GM11168 (cell line): ENCODE measurements around the gene TMEM167B.

ENCODE experiments used
- in situ Hi-C: fragments of 300-500 bp; cut with MboI; formaldehyde crosslinking; loops from one replicate; pipeline ENCODE4 v1.12.0; 2022; ENCODE audit warnings: low sequenced_read_pairs; ENCODE audit not compliant: unreplicated experiment

Gene TMEM167B

DNA sequence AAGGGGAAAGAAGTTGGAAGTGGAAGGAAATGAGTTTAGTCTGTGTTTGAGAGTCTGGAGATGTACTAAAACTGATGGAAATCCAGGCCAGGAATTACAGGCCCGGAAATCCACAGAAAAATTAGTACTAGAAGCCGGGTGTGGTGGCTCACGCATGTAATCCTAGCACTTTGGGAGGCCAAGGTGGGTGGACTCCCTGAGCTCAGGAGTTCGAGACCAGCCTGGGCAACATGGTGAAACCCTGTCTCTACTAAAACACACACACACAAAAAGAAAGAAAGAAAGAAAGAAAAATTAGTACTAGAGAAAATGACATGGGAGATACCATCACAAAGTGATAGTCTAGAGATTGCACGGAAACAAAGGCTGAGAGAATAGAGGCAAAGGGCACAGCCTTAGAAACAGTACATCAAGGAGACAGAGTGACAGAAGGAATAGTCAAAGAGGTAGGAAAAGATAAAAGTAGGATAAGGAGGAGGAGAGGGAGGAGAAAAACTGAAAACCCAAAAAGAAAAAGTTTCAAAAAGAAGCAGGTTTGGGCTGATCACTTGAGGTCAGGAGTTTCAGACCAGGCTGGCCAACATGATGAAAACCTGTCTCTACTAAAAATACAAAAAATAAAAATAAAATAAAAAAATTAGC is 10.0 kb upstream of the TMEM167B start:
- in situ Hi-C loops = no loop called here

DNA sequence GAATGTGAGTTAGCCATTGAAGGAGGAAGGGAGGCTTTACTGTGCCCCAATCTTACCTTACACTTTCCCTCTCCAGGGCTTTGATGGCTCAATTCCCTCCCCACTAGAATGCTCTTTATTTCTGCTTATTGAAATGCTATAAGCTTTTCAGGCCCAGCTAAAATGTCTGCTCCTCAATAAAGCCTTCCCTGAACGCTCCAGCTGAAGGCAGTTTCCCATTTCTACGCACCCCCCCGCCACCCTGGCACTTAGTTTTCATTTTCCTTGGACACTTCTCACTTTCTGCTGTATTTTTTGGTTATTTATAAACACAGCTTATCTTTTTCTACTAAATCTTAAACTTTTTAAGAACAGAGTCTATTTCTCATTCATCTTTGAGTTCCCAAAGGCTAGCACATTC is 7.1 kb upstream of the TMEM167B start:
- in situ Hi-C loops = no loop called here

DNA sequence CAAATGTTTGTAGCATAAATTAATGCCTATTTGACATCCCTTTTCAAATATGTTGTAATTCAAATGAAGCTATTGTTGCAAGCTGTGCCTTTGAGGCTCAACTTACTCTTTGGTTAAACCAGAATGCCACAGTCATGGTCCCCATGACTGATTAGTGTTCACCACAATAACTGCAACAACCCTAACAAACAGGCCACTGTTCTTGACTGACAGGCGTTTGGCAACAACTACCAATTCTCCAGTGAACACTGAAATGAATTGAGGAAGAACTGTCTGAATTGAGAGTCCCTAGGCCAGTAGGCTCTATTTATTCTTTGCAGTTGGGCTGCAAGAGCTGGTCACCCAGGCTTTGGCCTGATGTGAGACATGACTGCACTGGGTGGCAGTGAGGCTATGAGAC is 6.6 kb upstream of the TMEM167B start:
- in situ Hi-C loops = no loop called here

DNA sequence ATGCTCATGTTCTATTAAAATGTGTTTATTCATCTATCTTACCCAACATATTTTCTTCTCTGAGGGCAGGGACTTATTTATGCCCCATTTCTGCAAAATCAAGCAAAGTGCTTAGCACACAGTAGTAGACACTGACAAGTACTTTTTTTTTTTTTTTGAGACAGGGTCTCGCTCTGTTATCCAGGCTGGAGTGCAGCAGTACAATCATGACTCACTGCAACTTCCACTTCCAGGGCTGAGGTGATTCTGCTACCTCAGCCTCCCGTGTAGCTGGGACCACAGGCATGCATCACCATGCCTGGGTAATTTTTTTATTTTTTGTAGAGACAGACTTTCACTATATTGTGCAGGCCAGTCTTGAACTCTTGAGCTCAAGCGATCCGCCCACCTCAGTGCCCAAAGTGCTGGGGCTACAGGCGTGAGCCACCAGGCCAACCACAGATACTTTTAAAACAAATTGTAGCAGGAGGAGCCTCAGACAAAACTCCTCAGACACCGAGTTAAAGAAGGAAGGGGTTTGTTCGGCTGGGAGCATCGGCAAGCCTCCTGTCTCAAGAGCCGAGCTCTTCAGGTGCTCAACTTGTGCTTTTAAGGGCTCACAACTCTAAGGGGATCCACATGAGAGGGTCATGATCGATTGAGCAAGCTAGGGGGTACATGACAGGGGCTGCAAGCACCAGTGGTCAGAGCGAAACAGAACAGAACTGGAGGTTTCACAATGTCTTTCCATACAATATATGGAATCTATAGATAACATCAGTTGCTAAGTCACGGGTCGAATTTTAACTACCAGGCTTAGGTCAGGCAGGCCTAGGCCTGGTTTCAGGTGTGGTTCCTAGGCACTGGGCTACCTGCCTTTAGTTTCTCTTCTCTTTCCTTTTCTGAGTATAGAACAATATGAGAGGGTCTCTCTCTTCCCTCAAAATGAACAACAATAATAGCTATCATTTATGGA is 5.7 kb upstream of the TMEM167B start:
- in situ Hi-C loops = no loop called here

DNA sequence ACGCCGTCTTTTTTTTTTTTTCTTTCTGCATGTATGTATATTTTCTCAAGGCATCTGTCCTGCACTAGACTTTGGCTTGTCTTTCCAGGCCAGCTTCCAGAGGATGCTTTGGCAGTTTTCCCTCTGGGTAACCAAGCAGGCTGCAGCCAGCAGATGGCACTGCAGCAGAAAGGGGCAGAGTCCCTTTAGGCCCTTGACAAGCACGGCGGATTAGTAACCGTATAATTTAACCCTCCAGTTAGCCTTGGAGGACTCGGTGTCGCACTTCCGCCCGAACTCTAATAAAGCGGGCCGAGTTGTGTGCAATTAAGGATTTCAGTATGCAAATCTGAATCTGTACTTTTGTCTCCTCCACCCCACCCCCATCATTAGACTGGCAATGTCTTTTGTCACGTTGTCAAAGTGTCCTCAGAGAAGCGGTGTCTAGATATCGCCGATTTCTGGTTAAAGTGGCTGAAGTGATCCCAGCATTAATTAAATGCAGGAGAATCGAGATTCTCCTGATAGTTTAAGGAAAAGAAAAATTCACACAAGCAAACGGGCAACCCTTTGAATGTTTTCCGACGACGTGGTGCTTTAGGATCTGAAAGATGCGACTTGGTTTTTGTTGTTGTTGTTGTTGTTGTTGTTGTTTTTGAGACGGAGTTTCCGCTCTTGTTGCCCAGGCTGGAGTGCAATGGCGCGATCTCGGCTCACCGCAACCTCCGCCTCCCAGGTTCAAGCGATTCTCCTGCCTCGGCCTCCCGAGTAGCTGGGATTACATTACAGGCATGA is 1.1 kb upstream of the TMEM167B start:
- in situ Hi-C loops = no loop called here

DNA sequence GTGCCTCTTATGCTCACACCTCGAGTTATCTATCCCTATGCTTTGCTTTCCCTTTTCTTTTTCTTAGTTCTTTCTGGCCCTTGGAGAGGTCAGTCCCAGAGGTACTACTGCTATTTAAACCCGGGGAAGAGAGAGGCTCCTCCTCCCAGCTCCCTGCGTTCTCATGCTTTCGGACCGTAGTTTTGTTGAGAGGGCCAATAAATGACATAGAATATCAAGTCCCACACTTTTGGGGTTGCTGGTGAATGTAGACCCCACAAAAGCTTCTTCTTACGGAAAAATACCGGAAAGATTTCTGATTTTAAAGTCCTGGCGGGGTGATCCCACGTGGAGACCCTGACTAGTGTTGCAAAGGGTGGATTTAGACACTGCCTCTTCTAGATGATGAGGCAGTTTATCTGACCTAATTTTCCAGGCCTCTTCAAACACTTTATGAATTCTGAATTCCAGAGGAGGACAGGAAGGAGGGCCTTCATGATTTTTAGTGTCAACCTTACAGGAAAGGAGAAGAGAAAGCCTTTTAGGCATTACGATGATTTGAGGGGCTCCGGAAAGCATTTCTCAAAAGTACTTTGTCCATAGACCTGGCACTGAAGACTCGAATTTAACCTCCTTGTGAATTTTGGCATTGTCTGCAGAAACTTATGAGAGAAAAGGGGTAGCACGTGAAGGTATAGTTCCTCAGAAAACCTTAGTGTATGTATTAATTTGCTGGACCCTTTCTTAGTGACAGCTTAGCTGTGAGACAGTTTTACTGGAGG is 694 bp downstream of the TMEM167B start:
- in situ Hi-C loops = no loop called here

DNA sequence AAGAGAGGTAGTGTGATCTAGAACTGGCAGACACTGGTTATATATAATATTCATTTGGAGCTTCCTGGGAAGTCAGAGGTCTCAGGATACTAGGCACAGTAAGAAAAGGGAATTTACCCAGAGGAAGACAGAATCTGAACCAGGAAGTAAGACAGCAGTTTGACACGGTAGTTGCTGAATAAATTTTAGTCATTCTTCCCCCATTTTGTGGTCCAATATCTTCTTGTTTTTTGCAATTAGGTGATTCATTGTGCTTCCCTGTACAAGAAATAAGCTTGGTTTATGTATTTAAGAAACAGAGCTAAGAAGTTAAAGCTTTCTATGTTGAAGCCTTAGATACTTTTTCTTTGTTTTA is 1.3 kb downstream of the TMEM167B start:
- in situ Hi-C loops = no loop called here

DNA sequence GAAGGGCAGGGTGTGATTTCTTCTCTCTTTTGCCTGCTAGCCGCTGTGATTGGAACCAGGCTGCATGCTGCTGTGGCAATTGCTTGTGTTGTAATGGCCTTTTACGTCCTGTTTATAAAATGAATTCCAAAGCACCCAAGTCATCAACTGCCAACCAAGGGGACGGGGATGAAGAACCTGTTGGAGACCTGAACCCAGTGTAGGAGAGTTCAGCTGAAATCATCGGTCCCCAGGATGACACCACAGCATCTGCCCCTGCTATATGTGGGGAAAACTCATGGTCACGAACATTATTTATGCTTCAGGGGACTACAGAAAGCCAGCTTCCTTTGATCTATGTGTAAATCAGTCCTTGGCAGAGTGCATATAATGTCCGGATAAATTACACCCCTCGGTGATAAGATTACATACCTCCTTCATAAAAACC is 3.8 kb downstream of the TMEM167B start:
- in situ Hi-C loops = no loop called here

DNA sequence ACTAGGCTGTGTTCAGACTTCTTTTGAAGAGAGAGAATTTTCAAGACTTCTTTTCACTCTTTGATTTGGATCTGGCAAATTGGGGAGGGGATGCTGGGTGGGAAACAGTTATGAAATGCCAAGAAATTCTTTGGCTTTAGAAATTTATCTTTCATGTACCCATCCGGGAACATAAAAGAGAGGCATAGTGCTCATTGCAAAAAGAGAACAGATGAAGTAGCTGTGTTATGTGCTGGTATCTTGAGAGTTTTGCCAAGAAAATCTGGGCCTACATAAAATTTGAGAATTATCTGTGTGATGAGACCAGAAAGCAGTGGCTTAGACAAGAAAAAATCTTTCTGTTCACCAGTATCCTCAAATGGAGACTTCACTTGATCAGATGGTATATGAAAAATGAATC is 4.3 kb downstream of the TMEM167B start:
- in situ Hi-C loops = no loop called here

DNA sequence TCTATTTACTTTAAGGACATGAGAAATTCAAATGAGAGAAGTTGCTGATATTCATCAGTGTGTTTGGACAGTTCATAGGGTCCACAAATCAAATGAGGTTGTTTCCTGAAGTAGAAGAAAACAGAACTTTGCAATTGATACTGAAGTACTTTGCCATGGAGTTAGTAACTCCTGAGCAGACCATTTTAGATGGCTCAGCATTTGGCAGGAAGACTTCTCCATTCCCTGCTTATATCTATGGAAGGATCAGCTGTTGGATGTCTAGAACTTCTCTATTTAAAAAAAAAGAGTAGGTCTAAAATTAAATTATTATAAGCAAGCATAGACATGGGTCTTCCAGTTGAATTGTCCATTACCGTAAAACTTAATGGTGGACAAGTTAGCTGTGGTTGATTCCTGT is 5.1 kb downstream of the TMEM167B start:
- in situ Hi-C loops = no loop called here

DNA sequence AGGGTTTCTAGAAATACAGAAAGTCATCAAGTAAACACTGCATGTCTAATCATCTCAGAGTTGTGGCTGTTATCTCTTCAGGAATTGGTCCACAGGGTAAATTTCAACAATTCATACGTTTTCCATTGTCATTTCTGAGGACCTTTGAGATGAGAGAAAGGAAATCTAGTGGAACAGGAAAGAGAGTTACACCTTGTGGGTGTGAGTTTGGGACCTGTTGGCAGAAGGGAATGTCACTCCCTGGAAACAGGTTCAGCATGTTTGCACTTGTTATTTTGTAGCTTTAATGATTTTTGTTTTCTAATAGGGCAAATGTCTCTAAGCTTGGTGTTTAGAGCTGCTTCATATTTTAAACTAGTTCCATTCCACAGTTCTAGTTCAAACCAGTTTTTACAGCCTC is 5.6 kb downstream of the TMEM167B start:
- in situ Hi-C loops = no loop called here

DNA sequence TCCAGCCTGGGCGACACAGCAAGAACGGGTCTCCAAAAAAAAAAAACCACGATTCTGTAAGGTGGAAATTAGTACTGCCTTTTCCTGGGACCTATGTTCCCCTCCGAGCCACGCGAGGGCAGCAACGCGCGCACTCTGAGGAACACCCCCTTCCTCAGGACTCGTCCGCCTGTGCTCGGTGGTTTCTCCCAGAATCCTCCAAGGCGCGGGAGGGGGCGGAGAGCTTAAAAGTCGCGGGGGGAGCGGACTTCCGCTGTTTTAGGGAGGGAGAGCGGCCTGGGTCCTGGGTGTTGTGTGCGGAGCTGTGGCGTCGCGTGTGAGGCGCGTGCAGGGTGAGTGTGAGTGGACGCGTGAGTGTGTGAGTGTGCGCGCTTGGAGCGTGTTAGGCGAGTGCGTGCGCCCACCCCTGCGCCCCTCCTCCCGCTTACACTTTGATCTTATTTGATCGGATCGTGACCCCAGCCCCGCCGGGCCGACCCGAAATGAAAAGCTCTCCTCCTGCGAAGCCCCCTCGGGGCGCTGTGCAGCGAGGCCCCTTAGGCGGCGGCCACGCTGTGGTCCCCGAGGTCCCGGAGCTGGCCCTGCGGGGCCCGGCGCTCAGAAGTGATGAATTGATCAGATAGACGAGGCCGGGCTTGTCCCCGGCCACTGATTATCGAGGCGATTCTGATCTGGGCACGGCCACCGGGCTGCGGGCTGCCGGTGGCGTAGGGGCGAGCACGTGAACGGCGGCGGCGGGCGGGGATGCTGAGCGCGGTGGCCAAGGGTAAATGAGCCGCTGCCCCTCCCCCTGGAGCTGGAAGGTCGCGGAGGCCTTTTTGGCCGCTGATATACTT is 9.6 kb downstream of the TMEM167B start:
- in situ Hi-C loops = no loop called here

DNA sequence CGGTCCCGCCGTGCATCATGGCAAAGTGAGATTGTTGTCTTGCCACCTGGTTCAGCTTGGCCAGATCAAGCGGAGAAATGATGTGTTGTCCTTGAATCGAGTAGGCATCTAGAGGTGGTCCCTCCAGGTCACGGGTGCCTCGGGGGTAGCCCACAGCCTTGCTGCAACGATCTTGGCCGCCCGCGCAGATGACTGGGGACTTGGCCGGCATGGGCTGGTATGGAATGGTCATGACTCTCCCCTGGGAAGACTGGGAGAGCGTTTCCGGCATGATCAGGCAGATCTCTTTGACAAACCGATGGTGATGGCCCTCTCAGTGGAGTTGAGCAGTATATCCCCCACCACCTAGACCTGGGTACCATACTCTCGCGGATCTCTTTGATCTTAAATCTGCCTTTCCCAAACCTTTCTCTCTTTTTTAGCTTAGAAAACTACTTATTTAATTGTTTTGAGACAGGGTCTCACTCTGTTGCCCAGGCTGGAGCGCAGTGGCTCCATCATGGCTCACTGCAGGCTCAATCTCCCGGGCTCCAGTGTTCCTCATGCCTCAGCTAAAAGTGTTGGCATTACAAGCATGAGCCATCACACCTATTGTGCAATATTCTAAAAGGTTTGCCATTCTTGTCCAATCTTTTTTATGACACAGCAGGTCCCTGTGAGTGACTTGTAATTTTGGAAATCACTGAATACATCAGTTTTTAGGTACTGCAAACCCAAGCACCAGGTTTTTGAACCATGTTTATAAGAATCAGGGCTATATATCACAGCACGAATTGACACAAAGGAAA is 14.0 kb downstream of the TMEM167B start:
- in situ Hi-C loops = no loop called here

DNA sequence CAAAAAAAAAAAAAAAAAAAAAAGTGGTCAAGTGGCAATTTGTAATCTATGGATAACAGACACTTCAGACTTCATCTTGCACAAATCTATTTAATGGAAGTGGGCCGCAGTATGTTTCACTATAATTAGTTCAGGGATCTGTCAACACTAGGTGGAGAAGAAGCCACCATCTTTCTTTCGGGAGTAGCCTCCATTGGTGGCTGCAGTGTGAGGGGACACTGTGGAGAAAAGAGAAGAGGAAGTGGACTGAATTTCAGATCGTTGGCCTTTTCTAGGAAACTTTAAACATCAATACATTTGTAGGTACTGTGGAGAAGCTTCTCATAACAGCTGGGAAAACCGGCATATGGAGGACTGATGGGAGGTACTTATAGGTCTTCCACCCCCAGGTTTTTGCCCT is 15.3 kb downstream of the TMEM167B start:
- in situ Hi-C loops = no loop called here

DNA sequence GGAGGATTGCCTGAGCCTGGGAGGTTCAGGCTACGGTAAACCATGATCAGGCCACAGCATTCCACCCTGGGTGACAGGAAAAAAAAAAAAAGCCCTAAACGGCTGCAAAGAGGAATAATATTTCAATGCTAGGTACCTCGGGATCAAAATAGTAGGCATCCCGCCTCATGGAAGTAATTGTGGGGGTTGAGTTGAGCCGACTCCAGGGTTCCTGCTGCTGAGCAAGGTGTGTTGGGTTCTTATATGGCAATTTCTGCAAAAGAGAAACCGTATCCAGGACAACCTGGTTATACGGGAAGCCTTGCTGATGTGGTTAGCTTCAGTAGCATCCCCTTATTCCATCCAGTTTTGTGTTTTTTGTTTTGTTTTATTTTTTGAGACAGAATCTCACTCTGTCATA is 17.2 kb downstream of the TMEM167B start:
- in situ Hi-C loops = no loop called here

DNA sequence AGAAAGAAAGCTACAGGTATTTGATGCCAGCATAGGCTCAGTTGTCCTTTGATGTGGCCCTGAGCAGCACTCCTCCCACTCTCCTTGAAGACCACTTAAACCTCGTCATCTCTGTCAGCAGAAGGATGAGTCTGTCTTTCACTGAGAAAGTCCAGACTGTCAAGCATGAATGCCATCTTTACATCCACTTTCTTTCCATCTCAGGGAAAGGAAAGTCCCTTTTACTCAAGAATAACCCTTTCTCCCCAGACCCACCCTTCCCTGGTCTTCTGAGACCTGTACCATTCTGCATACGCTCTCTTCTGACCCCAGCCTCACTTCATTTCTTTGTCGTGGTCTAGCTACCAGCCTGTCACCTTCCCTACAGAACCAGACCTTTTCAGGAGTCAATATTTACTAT is 19.3 kb downstream of the TMEM167B start:
- in situ Hi-C loops = no loop called here

DNA sequence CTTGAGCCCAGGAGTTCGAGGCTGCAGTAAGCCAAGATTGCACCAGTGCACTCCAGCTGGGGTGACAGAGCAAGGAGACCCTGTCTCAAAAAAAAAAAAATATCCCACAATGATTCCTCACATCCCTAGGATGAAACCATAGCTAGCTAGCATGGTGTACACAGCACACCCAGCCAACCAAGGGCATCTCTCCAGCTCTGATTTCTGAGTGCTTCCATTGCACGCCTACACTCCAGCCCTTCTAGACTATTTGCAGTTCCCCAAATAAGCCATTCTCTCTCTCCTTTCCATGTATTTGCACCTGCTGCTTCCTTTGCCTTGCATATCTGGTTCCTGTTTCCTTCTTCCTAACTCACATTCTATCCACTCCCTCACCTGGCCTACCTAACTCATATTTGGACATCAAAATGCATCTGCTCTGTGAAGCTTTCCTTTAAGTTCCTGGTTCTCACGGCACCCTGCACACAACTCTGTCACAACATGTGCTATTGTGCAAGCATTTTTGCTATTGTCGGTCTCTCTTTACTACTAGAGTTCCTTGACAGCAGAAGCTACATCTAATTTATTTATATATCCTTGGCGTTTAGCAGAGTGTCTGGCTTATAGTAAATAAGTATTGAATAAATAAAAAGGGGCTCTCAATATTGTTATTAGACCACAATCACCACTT is 21.0 kb downstream of the TMEM167B start:
- in situ Hi-C loops = no loop called here

DNA sequence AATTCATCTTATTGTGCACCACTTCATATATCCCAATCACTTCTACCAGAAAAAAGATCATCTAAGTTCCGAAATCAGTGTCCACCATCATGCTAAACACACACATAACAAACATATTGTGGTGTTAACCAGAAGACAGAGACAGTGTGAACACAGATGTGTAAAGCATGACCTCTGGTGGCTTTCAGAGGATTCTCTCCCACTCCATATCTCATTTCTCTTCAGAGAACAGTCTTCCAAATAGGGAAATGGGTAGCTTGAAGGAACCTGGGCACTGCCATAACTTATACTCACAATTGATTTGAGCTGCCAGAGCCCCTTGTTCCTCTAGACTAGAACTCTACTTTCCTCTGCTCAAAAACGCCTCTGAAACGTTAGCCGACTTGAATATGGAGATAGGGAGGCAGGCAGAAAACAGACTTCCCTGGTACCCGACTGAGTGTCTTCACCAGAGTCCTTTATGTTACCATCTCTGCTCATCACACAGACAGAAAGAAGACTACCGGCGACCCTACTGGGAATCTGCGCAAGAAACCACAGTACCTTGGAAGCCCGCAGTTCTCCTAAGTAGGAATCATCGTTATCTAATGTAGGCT is 21.6 kb downstream of the TMEM167B start:
- in situ Hi-C loops = no loop called here
